Right ventricle myocardium superior (tissue), 1 donor: ENCODE data around the gene EXOC6B. TPM values are rescaled to one million over a fixed set of nuclear protein-coding genes. Genes with fewer than 3 reads are reported as not detected.

ENCODE experiments used
- ATAC-seq: fragments of 200-7000 bp; cut with Tn5 transposase; one replicate; pipeline ENCODE4 v1.9.1; 2020; ENCODE audit warnings: mild to moderate bottlenecking; ENCODE audit not compliant: poor library complexity
- DNase-seq: peaks from one replicate; pipeline ENCODE4 v3.0.0-alpha.2; 2020
- intact Hi-C: fragments of 100-400 bp; cut with DNase I; formaldehyde crosslinking; loops from one replicate; pipeline ENCODE4 v1.11.2; 2022
- total RNA-seq: library from RNA; stranded (reverse); fragmentation: NEBNext Ultra II Directional; extraction: Animal tissue kit (Norgen Biotek cat#: 25700); gene quantifications from one replicate; pipeline ENCODE4 v1.2.1, GENCODE V29; 2021
- donor health status: DM: no; HTN: yes; CAD: no; lungs with severe emphysema.

Gene EXOC6B
- total RNA-seq, 1 donor from 2014 or later: 96.9 TPM

DNA sequence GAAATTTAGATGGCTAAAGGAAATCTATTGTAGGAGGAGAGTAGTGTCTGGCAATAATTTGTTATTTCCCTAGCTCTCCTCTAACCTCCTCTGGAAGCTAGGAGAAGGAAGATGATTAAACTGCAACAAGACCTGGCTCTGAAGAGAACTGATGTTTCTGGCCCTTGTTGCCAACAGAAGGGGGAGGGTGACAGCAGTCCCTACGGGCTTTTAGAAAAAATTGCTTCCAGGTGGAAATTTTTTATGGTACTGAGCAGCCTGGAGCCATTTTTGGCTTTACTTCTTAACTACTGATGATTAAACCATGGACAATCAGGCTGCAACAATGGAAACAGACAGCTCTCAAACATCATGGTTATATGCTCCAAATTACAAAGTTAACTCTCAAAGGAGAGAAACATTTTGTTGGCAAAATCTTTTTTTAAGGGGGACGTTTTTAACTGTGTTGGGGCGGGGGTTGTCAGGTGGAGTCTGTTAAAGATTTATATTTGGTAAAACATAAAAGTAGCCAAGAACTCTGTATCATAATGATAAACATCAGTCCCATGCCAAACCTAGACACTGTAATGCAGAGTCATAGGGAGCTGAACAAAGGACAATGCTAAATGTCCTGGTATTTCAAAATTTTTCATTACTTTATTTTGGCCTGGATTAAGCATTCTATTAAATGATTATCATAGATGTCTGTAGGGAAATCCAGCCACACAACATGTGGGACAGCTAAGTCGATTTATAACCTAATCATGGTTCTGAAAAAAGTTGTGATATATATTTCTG lies 70.0 kb downstream of the EXOC6B start:
- no peak for ATAC-seq
- intact Hi-C loops: no loop called here
- DNase-seq: no peak

DNA sequence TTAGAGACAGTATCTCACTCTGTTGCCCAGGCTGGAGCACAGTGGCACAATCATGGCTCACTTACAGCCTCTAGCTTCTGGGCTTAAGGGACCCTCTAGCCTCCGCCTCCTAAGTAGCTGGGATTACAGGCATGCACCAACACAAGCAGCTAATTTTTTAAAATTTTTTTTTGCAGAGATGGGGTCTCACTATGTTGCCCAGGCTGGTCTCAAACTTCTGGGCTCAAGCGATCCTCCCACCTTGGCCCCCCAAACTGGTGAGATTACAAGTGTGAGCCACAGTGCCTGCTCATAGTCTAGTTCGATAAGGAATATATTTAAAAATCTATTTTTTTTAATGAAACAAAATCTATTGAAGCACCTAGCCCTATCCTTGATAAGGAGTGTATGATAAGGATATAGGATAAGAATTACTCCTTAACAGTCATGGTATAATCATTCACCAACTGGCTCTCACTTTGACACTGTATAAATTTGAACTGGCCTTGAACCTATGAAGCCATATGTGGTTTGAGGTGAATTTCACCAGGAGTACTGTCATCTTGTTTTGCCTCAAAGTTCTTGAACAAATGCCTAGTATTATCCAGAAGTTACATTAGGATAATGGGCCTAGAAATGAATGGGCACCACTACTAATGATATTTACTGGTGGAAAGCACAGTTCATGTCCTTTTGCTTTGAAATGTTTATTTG lies 71.1 kb downstream of the EXOC6B start:
- no peak for ATAC-seq
- DNase-seq: no peak
- intact Hi-C loops: no loop called here

DNA sequence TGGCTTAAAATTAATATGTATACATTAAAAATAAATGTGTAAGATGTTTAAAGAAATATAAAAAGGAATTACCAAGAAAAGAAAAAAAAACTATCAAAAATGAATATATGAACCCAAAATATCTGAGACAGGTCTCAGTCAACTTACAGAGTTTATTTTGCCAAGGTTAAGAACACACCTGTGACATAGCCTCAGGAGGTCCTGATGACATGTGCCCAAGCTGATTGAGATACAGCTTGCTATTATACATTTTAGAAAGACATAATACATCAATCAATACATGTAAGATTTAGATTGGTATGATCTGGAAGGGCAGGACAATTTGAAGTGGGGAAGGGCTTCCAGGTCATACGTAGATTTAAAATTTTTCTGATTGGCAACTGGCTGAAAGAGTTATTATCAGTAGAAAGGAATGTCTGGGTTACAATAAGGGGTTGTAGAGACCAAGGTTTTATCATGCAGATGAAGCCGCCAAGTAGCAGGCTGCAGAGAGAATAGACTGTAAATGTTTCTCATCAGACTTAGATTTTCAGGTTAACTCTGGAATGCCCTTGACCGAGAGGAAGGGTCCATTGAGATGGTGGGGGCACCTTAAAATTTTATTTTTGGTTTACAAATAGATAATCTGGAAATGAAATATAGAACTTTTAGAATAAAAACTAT lies 74.7 kb downstream of the EXOC6B start:
- no peak for ATAC-seq
- DNase-seq: no peak
- intact Hi-C loops: no loop called here

DNA sequence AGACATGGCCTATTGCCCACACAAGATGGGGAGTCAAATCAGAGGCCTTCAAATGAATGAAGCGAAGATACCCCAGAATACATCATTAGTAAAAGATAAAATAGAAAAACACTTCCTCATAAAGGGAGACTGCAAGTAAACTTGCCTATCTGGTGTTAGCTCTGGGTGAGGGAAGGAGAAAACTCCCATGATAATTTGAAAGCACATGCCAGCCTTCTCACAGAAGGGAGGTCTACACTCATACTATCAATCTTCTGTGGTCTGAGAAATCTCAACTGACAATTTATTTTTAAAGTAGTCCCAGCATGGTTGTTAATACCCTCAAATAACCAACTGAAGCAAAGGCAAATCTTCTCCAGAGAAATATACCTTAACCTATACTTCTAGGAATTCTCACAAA lies 75.4 kb downstream of the EXOC6B start:
- DNase-seq (no peak), ATAC-seq (no peak)
- intact Hi-C loops: no loop called here

DNA sequence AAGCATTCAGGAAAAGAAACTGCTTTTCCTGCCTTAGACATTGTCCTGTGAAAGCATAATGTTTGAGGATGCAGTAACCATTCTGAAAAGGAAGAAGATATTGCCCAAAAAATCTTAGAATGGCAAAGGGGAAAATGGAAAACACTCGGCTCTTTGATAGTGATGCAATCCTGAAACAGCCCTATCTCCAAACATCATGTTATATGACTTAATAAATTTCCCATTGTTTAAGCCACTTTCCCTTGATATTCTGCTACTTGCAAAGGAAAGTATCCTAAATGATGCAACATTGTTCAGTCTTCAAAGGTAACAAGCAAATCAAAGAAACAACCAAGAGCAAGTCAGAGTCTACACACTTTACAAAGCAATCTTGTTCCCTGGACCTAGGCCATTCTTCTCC lies 78.5 kb downstream of the EXOC6B start:
- intact Hi-C loops: loop anchor here (10.0 kb wide), 1 partner anchor 823 kb away; no protein-coding TSS in a partner anchor
- ATAC-seq: no peak
- no peak for DNase-seq

DNA sequence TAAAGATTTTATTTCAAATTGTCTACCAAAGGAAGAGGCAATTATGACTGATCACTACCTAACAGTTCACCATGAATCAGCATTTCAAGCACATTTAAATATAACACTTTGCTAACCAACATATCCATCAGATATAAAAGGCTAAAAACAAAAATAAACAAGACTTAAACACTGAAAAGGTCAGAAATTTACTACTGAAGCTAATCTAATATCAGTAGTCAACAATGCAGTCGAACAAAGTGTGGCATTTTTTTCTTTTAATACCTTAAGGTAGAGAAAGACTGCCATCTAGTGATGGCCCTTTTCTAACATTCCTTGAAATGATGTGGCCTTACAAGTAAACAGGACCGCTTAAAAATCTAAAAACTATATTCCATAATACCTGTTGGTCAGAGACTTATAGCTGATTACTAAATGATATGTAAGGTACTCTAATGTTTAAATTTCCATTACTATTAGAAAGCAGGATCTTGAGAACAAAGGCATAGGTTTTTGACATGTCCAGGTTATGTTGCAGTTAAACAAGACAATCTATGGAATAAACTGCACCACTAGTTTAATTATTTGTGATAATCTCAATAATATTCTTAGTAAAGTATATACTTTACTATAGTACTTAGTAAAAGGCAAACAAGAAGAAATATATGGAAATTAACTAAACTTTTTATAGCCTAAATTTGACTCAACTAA lies 80.0 kb downstream of the EXOC6B start:
- ATAC-seq (peak; percentile 59), DNase-seq (no peak)
- intact Hi-C loops: loop anchor here (10.0 kb wide), 1 partner anchor 821 kb away; no protein-coding TSS in a partner anchor

DNA sequence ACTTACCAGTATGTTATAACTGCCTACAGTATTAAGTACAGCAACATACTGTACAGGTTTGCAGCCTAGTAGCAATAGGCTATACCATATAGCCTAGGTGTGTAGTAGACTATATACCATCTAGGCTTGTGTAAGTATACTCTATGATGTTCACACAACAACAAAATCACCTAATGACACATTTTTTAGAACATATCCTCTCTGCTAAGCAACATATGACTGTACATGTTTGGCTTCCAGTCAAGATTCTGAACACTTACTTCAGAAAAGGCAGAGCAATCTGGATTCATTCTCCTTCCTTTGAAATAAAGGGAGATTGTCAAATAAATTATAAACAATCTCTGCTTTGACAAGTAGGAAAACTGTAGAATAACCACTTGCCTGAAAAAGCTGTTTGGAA lies 81.8 kb downstream of the EXOC6B start:
- intact Hi-C loops: loop anchor here (10.0 kb wide), 1 partner anchor 819 kb away; no protein-coding TSS in a partner anchor
- DNase-seq: no peak
- ATAC-seq: peak; percentile 33

DNA sequence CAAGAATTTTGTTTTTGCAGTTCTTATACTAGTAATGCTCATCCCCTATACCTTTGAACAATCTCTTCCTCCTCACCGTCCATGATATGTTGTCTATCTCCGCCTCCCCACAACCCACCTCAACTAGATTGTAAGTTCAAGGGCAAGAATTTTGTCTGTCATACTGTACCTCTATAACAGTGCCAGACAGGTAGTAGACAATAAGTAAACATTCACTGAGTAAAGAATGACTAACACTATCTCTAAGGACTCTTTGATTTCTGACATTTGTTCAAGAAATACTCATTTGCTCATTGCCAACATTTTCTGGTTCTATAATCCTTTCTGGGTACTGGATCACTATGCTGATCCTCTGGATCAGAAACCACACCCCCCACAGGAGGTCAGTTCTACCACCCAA lies 82.4 kb downstream of the EXOC6B start:
- no peak for ATAC-seq
- no peak for DNase-seq
- intact Hi-C loops: loop anchor here (10.0 kb wide), 1 partner anchor 819 kb away; no protein-coding TSS in a partner anchor

DNA sequence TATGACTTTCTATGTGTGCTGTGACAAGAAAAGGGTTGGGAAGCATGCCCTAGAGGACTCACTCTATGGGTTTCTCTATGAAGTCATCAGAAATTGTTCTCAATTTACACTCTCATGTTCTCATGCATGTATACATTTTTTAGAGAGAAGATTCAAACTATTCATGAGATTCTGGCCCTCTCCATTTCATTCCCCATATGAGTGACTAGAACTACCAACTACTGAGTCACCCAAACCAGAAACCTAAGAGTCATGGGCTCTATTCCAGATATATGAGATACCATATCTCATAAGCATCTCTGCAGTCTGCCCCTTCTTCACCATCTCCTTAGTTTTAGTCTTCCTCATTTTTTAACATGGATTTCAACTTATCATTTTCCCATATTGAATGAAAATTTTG lies 87.7 kb downstream of the EXOC6B start:
- intact Hi-C loops: no loop called here

DNA sequence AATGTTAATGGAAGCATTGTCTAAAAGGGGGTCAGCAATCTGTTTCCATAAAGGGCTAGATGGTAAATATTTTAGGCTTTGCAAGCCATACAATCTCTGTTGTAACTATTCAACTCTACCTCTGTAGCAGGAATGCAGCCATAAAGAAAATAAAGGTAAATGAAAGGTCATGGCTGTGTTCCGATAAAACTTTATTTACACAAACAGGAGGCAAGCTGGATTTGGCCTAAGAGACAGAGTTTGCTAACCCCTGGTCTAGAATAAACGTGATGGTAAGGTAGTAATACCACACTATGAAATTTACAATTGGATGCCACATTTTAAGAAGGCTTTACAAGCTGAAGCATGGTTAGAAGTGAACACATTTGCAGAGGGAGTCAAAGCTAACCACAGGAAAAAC lies 91.4 kb downstream of the EXOC6B start:
- DNase-seq: no peak
- no peak for ATAC-seq
- intact Hi-C loops: no loop called here

More for the DNA sequence above, 87.7 kb downstream of the EXOC6B start:
- DNase-seq (no peak), ATAC-seq (no peak)

DNA sequence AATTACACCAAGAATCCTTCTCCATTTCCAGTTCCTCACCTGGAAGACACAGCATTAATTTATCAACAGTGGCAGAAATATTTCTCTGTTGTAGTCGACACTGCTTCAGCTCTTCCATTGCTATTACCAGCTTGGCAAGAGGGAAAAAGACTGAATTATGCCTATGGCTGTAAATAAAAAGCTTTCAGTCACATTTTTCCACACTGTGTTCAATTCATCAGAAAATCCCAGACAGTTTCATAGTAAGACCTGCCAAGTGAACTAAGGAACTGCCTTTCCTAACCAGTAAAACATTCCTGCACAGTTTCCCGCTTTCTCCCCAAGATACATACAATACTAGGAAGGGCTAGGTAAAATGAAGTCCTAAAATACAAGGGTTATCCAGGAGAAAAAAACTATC lies 94.7 kb downstream of the EXOC6B start:
- DNase-seq (no peak), ATAC-seq (no peak)
- intact Hi-C loops: no loop called here

DNA sequence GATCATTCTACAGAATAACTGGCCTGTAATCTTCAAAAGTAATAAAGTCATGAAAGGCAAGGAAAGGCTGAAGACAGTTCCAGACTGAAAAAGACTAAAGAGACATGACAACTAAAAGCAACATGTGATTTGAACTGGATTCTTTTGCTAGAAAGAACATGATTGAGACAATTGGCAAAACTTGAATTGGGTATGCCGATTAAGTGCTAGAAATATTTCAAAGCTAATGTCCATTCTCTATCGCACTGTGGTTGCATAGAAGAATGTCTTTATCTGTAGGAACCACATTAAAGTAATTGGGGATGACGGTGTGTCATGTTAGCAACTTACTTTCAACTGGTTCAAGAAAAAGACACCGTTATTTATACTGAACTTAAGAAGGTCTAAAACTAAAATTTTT lies 98.5 kb downstream of the EXOC6B start:
- no peak for DNase-seq
- ATAC-seq: no peak
- intact Hi-C loops: no loop called here

DNA sequence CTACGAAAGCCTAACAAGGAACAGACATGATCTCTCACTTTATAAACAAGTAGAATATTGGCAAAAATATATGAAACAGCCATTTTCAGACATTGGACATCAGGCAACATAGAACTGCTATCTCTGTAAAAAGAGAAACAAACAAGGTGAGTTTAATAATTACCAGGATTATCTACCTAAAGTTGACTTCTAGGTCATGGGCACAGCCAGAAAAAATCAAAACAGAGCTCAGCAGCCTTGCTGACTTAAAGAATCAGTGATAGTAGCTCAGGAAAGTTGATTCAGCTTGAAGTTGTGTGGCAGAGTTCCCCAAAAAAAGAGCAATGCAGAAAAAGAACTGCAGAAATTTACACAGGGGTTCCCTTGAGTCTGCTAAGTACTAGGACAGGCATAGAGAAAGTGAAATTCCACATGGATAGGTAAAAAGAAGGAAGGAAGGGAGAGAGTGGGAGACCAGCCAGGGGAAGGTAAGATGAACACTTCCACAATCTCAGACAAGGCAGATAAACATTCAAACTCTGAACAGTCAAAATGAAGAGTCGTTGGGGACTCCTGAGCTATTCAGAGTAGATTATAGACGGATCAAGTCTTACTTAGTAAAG lies 102.0 kb downstream of the EXOC6B start:
- no peak for ATAC-seq
- intact Hi-C loops: no loop called here
- DNase-seq: no peak

DNA sequence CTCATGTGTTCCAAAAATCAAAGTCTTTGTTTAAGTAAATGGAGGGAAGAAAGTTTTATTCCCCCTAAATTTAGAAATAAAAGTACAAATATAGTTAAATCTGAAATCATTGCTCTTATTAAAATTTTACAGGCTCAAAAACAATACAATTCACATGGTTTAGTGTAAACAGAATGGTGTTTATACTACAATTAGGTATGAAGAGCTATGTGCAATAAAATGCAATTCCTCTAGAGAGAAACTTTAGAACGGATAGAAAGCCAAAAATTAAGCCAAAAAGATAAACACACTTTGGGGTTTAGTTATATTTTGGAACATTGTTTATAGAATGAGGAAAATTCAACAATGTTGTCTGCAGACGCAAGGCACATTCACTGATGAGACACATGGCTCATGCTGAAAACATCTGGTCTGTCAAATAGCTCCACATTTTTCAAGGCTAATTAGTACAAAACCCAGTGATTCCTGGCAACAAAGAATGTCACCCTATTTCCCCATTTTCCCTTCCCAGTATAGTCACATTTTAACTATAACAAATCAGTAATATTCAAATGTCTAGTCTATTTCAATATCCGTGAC lies 103.3 kb downstream of the EXOC6B start:
- ATAC-seq: no peak
- intact Hi-C loops: no loop called here
- DNase-seq: no peak

DNA sequence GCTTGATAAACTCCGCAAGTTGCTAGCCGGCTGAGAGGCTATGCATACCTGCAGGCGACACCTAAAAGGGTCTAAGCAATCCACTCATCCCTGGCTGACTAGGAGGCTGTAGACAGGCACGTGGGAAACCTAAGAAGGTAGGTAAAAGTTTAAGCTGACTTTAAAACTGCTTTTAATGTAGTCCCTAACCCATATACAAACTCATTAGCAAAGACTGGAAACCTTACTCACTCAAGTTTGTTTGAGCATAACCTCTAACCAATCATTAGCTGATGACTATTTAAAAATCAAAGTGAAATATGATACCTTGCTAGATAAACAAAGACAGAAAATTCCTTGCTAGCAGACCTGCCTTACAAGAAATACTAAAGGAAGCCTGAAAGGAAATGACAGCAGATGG lies 106.4 kb downstream of the EXOC6B start:
- intact Hi-C loops: no loop called here
- DNase-seq (no peak), ATAC-seq (no peak)

DNA sequence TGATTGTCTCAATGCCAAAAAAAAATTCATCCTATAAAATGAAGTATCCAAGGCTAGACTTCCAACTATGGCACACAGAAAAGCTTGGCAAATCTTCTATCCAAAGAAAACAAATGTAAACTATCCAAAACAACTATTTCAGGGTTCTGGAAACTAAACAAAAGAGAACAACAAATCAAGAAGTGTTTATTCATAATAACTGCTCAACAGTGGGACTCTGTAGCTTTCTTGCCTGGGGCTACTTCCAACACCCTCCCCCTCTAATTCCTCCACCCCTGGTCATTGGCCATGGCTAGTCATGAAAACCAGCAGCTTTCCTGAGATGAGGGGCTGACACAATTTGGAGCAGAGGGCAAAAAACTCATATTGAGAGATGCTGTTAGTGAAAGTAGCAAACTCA lies 107.0 kb downstream of the EXOC6B start:
- DNase-seq (no peak), ATAC-seq (no peak)
- intact Hi-C loops: no loop called here

DNA sequence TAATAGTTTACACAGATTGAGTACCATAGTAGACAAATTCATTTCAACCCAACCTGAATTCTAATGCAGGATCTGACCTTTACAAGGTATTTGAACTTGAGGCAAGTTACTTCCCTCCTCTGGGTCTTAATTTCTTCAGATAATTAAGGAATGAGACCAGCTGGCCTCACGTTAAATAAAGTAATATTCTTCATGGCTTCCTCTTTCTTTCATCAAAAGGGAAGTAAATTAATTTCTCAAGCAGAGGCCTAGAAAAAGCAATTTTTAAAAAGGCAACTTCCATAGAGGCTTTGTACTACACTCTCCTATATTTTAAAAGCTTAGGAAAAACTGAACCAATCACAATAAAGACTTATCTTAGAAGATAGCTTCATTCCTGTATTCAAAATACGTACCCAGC lies 109.2 kb downstream of the EXOC6B start:
- no peak for DNase-seq
- no peak for ATAC-seq
- intact Hi-C loops: no loop called here

DNA sequence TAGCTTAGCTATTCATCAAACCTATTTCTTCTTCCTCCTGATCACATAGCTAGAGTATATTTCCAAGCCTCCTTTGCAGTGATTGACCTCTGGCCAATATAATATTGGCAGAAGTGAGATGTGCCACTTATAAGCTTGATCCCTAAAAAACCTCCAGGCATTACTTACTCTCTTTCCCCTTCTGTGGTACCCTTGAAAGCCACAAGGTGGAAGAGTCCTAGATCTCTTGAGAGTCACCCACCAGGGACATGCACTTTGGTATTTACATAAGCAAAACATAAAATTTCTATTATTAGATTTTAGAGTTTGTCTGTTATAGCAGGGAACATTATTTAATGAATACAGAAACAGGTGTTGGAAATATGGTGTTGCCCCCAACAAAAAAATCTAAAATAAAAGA lies 112.0 kb downstream of the EXOC6B start:
- DNase-seq: no peak
- intact Hi-C loops: no loop called here

More for the DNA sequence above, 112.0 kb downstream of the EXOC6B start:
- ATAC-seq: no peak
